B cell (primary cell): ENCODE results near the gene FEM1C.

Experiments
- CTCF ChIP-seq: fragments of 200-600 bp; IDR thresholded peaks from one replicate; pipeline ENCODE4 v1.8.0; 2022; ENCODE audit warnings: antibody characterized with exemption, mild to moderate bottlenecking
- EZH2 ChIP-seq: IDR thresholded peaks from 2 replicates; pipeline ENCODE4 v1.6.1; 2012; ENCODE audit warnings: borderline replicate concordance, low read depth, mild to moderate bottlenecking, moderate library complexity, low read length; ENCODE audit not compliant: insufficient read depth, poor library complexity, severe bottlenecking

GRCh38 chr5:115571441-115571878 lies 26.9 kb upstream of the FEM1C start:
- no peak for TF ChIP-seq CTCF
- no peak for TF ChIP-seq EZH2
